ENCODE measurements around the gene CAMK4.

The CAMK4 gene

DNA sequence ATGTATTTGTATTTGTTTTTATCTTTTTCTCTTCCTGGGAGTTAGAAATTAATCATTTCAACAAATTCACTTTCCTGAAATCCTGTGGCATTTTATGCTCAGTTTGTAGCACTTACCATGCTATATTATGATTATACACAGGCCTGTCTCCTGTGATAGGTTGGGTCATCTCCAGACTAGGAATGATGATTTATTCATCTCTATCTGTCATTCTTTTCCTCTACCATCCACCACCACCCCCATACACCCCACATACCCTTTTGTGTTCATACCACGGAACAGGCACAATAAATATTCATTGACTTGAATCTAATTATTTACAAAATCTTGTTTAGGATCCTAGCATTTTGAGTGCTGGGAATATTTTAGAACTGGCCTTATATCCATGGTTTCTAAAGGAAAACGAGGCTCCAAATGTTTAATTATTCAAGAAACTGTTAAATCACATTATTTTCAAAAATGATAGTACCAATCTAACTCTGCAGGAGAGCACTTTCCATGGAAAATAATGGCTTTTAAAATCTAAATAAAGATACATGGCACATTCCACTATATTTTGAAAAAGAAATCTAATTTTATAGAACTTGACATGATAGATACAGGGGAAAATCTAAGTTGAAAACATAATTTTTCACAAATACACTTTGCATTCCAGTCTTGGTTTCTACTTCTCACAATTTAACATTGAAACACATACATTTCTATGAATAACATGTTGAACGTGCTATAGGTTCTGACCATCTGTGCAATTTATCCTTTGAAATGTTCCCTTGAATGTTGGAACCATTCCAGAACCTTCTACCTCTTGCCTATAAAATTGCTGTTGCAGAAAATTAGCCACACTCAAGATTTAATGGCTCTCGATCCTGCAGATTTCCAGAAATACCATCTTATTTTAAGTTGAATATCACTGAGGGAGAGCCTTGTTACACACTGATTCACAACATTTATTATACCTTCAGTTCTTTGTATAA, 198.8 kb downstream of the CAMK4 start:
- no peak for DNase-seq (ENCODE audit: low spot score)

GRCh38 chr5:111425205-111425604, 201.0 kb downstream of the CAMK4 start:
- DNase-seq (ENCODE audit: low spot score) = no peak

DNA sequence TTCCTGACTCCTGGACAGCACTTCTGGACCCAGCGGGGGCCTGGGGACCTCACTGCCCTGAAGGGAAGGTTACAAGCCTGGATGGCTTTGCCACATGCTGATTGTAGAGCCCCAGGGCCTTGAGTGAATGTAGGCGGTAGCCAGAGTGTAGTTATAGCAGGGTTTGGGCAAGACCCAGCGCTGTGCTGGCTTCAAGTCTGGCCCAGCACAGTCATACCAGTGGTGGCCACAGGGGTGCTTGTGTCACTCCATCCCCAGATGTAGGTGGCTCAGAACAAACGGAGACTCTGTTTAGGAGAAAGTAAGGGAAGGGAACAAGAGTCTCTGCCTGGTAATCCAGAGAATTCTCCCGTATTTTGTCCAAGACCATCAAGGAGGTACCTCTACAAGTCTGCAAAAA, 203.6 kb downstream of the CAMK4 start:
- no peak for DNase-seq (ENCODE audit: low spot score)

DNA sequence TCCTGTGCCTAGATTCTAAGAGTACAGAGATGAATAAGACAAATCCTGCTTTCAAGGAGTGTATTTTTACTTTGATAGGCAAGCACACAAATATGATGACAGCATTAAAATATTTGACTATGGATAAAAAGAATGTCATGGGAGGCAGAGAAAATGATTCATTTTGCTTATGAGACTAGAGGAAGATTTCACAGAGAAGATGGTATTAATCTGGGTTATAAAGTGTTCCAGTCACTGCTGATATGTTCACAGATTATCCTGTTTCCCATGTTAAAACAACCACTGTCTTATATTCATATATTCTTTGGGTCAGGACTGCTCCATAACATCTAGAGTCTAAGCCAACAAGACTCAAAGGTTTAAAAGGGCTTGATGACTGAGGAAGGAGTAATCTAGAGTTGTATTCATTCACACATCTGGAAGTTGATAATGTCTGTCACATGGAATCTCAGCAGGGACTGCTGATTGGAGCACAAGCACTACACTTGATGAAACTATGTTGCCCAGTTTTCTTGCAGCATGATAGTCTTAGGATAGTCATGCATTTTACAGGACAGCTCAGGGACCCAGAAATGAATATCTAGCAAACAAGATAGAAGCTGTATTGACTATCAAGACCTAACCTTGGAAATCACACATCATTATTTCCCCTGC, 208.8 kb downstream of the CAMK4 start:
- no peak for DNase-seq (ENCODE audit: low spot score)

DNA sequence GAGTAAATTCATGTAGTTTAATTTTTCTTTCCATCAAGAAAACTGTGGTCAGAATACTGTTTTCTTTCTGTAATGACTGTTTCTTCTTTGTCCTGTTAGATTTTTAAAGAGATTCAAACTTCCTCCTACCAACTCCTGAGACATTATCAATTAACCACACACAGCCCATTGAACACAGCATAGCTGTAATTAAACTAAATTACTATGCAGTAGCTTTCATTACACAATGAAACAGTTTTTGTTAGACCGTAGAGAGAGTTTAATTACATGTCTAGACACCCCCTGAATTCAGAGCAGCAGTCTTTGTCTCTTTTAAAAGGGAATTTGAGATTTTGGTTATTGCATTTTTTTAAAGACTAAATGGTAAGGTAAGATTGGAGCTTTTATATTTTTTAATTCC, 210.6 kb downstream of the CAMK4 start:
- DNase-seq (ENCODE audit: low spot score) = no peak

- no peak for DNase-seq (ENCODE audit: low spot score)
Observed at GRCh38 chr5:111439473-111440075, 215.4 kb downstream of the CAMK4 start.

GRCh38 chr5:111447099-111447498, 222.9 kb downstream of the CAMK4 start:
- no peak for DNase-seq (ENCODE audit: low spot score)

DNA sequence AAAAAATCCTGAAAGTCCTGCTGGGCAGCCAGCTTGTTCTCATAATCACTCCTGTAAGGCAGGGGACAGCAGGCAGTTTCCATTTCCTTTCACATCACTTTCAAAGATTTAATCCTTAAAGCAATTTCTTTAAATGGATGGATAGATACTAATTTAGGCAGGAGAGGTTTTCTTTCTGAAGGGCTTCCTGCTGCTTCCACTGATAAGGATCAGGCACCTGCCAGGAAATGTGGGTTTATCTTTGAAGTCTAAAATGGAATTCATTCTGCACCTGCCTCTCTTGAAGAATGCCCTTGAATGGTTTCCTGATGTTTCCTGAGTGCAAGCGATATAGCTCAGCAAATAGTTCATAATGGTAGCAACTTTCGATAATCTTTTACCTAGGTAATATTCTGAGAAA, 223.6 kb downstream of the CAMK4 start:
- DNase-seq (ENCODE audit: low spot score) = no peak

DNA sequence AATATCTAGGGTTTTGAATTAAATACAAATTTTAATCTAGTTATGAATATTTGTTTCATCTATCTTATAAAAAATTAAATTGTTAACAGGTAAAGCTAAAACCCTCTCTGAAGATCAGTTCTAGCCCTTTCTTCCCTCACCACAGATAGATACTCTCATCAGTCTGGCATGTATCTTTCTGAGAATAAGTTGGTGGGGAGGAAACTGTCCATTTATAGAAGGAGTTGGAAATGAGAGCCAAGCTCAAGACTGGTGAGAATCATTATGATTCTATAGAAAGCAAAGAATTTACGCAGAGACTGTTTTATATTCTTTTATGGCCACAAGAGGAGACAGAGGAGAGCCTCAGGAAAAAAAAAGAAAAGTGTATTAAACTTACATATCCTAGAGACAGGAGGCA, 229.1 kb downstream of the CAMK4 start:
- DNase-seq (ENCODE audit: low spot score) = no peak

- DNase-seq (ENCODE audit: low spot score) = no peak
Observed at GRCh38 chr5:111453747-111454146, 229.6 kb downstream of the CAMK4 start.

DNA sequence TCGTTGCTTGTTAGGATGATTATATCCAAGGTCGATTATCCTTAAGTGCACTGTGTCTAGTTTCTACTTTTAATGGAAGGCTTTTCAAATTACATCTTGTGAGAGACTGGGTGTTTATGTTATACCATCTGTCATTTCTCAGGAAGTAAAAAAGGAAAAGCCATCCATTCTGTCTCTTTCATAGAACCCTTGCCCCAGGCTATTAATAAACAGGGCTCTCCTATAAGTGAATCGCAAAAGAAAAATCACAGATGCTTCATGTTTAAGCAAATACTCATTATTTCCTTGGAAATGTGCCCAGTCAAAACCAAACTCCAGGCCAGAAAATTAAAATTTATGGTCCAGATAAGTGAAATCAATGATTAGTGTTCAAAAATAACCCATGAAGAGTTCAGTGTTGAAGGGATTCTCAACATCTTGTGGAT, 230.0 kb downstream of the CAMK4 start:
- DNase-seq (ENCODE audit: low spot score) = no peak

GRCh38 chr5:111454776-111455175, 230.6 kb downstream of the CAMK4 start:
- DNase-seq (ENCODE audit: low spot score) = no peak

DNA sequence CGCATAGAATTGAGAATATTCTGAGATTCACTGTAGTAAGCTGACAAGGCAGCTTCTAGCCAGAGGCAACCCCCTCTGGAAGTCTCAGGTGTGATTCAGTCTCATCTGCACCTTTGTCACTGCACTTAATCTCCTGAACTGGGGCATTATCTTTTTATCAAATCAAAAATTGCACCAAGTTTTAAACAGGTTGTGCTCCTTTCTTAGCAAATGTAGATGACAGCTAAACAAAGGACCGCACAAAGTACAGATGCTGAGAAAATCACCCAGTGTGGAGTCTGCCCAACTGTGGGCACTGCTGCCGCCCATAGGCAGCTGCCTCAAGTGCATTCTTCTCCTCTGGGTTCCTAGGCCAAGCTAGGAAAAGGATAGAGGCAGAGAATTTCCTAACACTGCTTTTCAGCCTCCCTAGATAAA, 237.1 kb downstream of the CAMK4 start:
- DNase-seq (ENCODE audit: low spot score) = no peak

DNA sequence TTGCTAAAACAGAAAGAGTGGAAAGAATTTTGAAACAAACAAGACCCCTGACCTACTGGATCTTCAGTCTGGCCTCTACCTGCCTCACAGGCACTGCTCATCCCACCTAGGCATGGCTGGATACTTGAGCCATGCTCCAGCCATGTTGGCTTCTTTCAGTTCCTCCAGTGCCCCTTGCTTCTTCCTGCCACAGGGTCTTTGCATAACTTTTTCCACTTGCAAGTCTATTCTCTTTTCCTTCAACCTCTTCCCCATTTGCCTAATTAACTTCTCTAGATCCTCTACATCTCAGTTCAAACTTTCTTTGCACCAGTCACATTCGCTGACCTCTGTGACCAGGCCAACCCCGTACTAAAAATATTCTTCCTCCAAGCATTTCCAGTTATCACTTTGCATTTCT, 237.8 kb downstream of the CAMK4 start:
- DNase-seq (ENCODE audit: low spot score) = no peak

DNA sequence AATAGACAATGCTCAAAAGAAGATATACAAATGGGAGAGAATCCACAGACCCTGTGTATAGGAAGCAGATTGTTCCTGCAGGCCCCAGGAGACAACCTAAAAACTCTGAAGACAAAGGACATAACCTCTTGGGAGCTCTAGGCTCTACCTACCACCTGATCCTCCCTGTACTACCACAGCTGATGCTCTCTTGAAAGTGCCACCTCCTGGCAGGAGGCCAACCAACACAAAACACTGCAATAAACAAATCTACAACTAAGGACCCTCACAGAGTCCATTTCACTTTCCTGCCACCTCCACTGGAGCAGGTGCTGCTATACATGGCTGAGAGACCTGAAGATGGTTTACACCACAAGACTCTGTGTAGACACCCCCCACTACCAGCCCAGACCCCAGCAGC, 239.1 kb downstream of the CAMK4 start:
- DNase-seq (ENCODE audit: low spot score) = no peak

DNA sequence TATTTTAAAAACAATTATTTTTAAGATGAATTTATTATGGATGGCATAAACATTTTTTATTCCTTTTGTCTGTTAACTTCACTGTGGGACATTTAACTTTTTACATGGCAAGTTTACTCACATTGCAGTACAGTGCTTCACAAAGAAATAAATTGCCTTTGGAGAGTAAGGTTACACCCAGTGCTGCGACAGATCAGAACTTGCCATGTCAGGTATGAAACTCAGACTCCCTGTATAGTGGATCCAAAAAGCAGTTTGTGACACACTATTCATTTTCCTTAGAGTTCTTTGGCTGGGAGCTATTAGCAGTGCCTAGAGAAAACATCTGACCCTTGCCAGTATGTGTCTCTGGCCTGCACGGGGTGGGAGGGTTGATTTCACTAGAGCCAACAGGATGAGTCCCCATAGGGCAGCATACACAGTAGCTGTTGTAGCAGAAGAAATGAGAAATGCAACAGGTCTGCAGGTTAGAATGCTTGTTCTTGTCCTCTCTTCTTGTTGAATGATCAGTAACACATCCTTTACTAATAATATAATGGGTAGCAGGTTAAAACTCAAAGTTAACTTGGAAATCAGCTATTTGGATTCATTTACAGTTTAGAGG, 245.2 kb downstream of the CAMK4 start:
- no peak for DNase-seq (ENCODE audit: low spot score)

GRCh38 chr5:111469903-111470302, 245.7 kb downstream of the CAMK4 start:
- DNase-seq (ENCODE audit: low spot score) = no peak

DNA sequence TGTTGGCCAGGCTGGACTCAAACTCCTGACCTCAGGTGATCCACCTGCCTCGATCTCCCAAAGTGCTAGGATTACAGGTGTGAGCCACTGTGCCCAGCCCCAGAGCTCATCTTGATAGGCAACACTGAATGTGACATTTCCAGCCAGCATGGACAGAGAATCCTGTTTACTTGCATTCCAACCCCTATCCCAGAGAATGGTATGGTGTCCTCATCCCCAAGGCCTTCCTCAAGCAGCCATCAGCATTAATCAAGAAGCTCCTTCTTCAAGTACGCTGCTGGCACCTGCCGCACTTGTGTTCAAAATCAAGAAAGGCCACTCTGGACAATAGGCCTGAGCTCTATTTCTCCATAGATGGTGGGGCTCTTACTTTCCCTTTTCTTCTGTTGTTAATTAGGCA, 247.9 kb downstream of the CAMK4 start:
- no peak for DNase-seq (ENCODE audit: low spot score)

- DNase-seq (ENCODE audit: low spot score) = peak; percentile 46
Observed at GRCh38 chr5:111472579-111472978, 248.4 kb downstream of the CAMK4 start.

DNA sequence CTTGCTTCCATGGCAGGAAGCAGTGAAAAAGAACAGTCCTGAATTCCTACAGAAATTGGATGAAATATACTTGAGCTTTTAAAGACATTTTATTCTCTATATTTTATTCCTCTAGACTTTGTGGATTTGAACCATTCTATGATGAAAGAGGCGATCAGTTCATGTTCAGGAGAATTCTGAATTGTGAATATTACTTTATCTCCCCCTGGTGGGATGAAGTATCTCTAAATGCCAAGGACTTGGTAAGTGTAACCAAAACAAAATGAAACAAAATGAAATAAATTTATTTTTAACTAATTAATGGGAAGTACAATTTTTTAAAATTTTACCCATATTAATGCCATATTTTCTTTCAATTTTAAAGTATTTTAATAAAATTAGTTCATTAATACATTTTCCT, 254.1 kb downstream of the CAMK4 start:
- DNase-seq (ENCODE audit: low spot score) = no peak

DNA sequence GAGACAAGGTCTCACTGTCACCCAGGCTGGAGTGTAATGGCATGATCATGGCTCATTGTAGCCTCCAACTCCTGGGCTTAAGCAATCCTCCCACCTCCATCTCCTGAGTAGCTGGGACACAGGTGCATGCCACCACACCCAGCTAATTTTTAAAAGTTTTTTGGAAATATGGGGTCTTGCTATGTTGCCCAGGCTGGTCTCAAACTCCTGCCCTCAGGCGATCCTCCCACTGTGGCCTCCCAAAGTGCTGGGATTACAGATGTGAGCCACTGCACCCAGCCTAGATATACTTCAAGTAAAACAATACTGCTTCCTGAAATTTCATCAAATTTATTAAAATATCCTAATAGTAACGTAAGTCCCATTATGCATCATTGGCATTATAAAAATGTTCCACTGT, 254.7 kb downstream of the CAMK4 start:
- no peak for DNase-seq (ENCODE audit: low spot score)

GRCh38 chr5:111480346-111480745, 256.2 kb downstream of the CAMK4 start:
- no peak for DNase-seq (ENCODE audit: low spot score)

DNA sequence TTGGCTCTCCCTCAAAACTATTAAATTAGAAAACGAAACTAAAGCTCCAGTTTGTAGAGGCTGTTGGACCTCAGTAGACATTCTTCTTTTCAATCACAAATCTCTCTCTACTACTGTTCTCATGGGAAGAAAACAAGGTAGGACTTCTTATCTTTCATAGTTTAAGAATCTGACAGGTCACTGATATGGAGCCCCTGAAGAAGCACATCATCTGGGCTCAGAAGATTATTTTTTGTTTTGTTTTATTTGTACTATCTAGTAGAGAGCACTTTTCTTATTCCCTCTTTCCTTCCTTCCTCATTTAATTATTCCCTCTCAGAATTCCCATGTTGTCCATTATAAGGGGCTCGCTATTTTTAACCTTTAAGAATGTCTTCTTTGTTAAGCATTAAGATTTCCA, 261.9 kb downstream of the CAMK4 start:
- no peak for DNase-seq (ENCODE audit: low spot score)

All from hematopoietic multipotent progenitor cell treated with erythropoietin and hydrocortisone succinate and interleukin-3 and kit ligand, for 17 days (in vitro differentiated cells).